ENCODE data around the gene ERI2. TPM values are rescaled to one million over a fixed set of nuclear protein-coding genes. Genes with fewer than 3 reads are reported as not detected.

Gene ERI2
- total and polyA plus RNA-seq, 2 of the 13 experiments (the other 11 are each of a cell fraction or from before 2014, with no cell fraction given) = 17.4 to 41.3 TPM

- TF ChIP-seq ZFY (CRISPR knock-in tag; IDR thresholded peaks at IDR 0.05) (no peak), SRY (CRISPR knock-in tag; IDR thresholded peaks at IDR 0.05) (no peak), CTCF (CRISPR knock-in tag; IDR thresholded peaks at IDR 0.05) (peak; percentile 47), ZNF496 (CRISPR knock-in tag; IDR thresholded peaks at IDR 0.05; ENCODE audit: insufficient replicate concordance) (no peak), FUBP1 (CRISPR knock-in tag; IDR thresholded peaks at IDR 0.05; ENCODE audit: borderline replicate concordance) (no peak), ZNF816 (CRISPR knock-in tag; IDR thresholded peaks at IDR 0.05; ENCODE audit: borderline replicate concordance) (no peak), ZNF597 (CRISPR knock-in tag; IDR thresholded peaks at IDR 0.05) (no peak), PHF8 (CRISPR knock-in tag; IDR thresholded peaks at IDR 0.05) (no peak), ZSCAN5A (CRISPR knock-in tag; IDR thresholded peaks at IDR 0.05; ENCODE audit: borderline replicate concordance) (no peak), SOX13 (IDR thresholded peaks at IDR 0.05) (no peak), SOX13 (CRISPR knock-in tag; conservative IDR thresholded peaks at IDR 0.05 in 1 of 2, IDR thresholded peaks at IDR 0.05 in 1 of 2) (no peak), USF2 (IDR thresholded peaks at IDR 0.05; ENCODE audit: low read depth, low read length) (no peak), USF2 (CRISPR knock-in tag; IDR thresholded peaks at IDR 0.05; ENCODE audit: borderline replicate concordance) (no peak), NCOA5 (CRISPR knock-in tag; IDR thresholded peaks at IDR 0.05) (no peak), MTF1 (CRISPR knock-in tag; IDR thresholded peaks at IDR 0.05) (no peak), ZNF678 (CRISPR knock-in tag; IDR thresholded peaks at IDR 0.05) (no peak), ZSCAN31 (CRISPR knock-in tag; IDR thresholded peaks at IDR 0.05; ENCODE audit: low read depth) (no peak), SP1 (IDR thresholded peaks at IDR 0.05) (no peak), SP1 (CRISPR knock-in tag; IDR thresholded peaks at IDR 0.05) (no peak), JARID2 (CRISPR knock-in tag; IDR thresholded peaks at IDR 0.05; ENCODE audit: insufficient replicate concordance) (no peak), MYC (CRISPR knock-in tag; IDR thresholded peaks at IDR 0.05; ENCODE audit: borderline replicate concordance) (no peak), MAF1 (CRISPR knock-in tag; IDR thresholded peaks at IDR 0.05; ENCODE audit: borderline replicate concordance) (no peak), ZNF552 (CRISPR knock-in tag; IDR thresholded peaks at IDR 0.05; ENCODE audit: borderline replicate concordance) (no peak), SOX5 (CRISPR knock-in tag; IDR thresholded peaks at IDR 0.05; ENCODE audit: borderline replicate concordance) (0 out of 2 replicates have a peak, but pooled peaks have one; percentile 22)
Observed at GRCh38 chr16:20799599-20799998, 6.7 kb downstream of the ERI2 start (continued).

Data from HepG2 (cell line).